Activated CD4-positive, alpha-beta T cell treated with anti-CD3 and anti-CD28 coated beads for 1 hour (primary cell): ENCODE results near the gene MCCC1.
"Not testable (repeated sequence)": the region's sequence is repeated elsewhere in the genome, so short reads cannot be mapped to it uniquely, and the experiment has no call there.

ENCODE experiments used
- DNase-seq: peaks from one replicate; pipeline ENCODE4 v3.0.0-alpha.2; 2020

The MCCC1 gene

GRCh38 chr3:183099026-183099837 lies at the start of gene MCCC1:
TSS of gene MCCC1 (minus strand) at chr3:183099496. CDS start at chr3:183099440, 56 bp downstream.
- DNase-seq = peak; percentile 95

GRCh38 chr3:183148056-183148455 lies 48.8 kb upstream of the MCCC1 start:
- DNase-seq = no peak

DNA sequence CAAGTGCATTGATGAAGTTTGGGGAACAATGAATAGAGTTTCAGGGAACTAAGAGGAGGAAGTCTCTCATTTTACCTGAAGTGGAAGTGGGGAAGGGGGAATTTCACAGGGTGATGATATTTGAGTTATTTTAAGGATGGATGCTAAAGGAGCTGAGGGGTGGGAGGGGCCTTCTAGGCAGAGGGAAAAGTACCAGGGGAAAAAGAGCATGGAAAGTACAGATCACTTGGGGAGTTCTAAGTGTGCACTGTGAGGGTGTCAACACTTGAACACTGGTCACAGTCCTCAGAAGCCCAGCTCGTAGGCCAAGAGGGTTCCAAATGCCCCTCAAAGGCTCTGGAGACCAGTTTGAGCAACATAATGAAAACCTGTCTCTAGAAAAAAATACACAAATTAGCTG lies 45.1 kb upstream of the MCCC1 start:
- no peak for DNase-seq

DNA sequence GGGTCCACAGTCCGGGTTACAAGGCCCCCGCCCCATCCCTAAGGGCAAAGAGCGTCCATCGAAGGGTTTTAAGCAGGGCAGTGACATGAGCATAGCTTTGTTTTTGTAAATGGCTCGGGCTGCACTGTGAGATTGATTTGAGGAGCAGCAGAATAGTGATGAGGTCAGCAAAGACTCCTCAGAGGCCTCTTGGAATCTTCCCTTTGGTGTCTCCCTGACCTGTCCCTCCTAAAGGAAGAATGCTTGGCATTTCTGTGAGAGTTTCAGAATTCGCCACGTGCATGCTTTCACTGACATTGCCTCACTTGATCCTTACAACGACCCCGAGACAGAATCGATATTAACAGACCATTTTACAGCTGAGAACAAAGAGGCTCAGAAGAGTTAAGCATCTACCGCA lies 42.9 kb upstream of the MCCC1 start:
- no peak for DNase-seq

GRCh38 chr3:183134844-183135243 lies 35.5 kb upstream of the MCCC1 start:
- no peak for DNase-seq

DNA sequence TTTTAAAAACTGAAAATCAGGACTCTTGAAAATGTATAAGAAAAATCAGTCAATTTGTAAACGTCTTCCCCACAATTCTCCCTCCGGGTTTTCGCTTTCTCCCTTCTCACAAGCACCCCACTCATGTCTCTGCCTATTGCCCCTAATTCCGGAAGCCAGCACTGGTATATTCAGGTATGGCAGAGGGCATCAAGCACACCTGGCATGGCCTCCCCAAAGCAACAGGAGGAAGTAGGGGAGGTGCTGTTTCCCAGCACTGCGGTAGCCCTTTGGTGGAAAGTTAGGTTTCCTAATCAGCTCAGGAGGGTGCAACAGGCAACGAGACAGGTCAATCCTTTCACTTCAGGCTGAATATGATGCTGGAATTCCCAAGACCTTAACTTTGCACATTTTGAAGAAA lies 33.1 kb upstream of the MCCC1 start:
- DNase-seq = no peak

DNA sequence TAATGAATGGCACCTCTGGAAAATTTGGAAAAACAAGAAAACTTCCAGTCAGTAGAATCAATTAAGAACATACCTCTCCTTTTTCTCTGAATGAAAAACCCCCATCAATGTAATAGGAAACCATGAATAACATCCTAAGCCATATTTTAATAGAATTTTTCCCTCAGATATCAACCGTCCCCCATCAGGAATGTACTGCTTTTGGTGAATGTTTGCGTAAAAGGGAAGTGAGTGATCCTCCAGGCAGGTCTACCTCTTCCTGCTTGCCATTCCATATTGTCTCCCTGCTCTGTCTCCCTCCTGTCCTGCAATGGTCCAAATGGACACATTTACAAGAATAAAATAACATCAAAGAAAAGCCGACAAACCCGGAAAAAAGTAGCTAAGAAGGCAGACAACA lies 32.4 kb upstream of the MCCC1 start:
- no peak for DNase-seq

- DNase-seq = no peak
Observed at GRCh38 chr3:183131186-183131725, 32.0 kb upstream of the MCCC1 start.

- no peak for DNase-seq
Observed at GRCh38 chr3:183129243-183129642, 29.9 kb upstream of the MCCC1 start.

DNA sequence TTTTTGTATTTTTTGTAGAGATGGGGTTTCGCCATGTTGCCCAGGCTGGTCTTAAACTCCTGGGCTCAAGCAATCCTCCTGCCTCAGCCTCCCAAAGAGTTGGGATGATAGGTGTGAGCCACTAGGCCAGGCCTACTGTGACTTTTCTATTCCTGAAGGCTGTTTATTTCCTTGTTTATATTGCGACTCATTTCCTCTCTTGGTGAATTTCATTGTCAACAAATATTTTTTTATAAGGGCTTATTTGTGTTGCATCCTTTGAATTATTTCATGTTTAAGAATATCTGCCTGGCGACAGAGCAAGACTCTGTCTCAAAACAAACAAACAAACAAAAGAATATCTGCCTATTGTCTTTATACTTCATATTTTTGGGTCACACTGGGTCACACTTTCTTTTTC lies 29.4 kb upstream of the MCCC1 start:
- no peak for DNase-seq

GRCh38 chr3:183123891-183124290 lies 24.6 kb upstream of the MCCC1 start:
- DNase-seq = no peak

GRCh38 chr3:183122257-183122932 lies 23.1 kb upstream of the MCCC1 start:
- DNase-seq = no peak

- DNase-seq = no peak
Observed at GRCh38 chr3:183120538-183121215, 21.4 kb upstream of the MCCC1 start.

- no peak for DNase-seq
Observed at GRCh38 chr3:183117056-183117455, 17.8 kb upstream of the MCCC1 start.

DNA sequence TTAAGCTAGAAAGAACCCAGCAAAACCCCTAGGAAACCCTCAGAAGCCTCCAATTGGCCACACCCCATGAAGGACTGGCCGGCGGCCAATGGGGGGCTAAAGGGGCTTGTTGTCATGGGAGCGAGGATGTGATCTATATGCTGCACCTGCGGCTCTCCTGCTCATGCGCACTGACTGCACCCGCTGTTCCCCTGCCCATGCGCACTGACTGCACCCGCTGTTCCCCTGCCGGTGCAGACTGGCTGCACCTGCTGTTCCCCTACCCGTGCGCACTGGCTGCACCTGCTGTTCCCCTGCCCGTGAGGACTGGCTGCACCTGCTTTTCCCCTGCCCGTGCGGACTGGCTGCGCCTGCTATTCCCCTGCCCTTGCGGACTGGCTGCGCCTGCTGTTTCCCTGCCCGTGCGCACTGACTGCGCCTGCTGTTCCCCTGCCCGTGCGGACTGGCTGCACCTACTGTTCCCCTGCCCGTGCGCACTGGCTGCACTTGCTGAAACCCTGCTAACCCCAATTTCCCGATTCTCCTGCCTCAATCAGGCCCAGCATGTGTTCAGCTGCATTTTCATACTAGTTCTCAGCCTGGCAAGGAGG lies 16.8 kb upstream of the MCCC1 start:
- peak; percentile 23 for DNase-seq

DNA sequence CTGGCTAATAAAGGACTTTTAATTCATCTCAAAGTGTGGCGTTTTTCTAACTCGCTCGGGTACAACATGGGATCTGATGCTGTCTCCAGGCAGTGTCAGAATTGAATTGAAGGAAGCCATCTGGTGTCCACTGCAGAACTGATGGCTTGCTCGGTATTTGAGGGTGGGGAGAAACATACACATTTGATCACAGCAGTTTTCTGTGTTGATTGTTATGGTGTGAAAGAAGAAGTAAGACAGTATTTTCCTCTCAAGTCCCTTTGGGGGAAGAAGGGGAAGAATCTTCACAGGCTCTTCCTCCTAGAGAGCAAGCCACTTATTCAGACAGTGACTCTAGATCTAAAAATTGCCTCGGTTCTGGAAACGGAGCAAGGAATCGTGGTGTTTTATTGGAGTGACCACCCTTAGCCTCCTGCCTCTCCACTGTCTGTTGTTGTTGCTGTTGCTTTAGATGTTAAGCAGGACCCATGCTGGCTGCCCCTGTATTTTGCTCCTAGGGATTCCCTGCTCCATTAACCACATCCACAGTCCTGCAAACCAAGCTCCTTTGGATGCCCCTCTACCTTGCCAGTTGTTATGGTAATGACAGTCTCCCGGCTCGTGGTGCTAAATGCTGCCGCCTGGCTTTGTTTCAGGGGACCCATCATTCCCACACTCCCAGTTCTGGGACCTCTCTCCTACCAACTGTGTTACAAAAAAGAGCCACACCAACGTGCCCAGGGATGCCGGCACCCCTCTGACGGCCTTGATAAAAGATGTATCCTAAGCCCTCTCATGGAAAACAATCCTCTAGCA lies 15.3 kb upstream of the MCCC1 start:
- no peak for DNase-seq

DNA sequence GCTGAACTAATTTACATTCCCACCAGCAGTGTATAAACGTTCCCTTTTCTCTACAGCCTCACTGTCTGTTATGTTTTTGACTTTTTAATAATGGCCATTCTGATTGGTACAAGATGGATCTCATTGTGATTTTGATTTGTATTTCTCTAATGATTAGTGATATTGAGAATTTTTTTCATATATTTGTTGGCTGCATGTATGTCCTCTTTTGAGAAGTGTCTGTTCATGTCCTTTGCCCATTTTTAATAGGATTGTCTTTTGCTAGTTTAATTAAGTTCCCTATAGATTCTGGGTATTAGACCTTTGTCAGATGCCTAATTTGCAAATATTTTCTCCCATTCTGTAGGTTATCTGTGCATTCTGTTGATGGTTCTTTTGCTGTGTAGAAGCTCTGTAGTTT lies 10.6 kb upstream of the MCCC1 start:
- DNase-seq = not testable (repeated sequence)

DNA sequence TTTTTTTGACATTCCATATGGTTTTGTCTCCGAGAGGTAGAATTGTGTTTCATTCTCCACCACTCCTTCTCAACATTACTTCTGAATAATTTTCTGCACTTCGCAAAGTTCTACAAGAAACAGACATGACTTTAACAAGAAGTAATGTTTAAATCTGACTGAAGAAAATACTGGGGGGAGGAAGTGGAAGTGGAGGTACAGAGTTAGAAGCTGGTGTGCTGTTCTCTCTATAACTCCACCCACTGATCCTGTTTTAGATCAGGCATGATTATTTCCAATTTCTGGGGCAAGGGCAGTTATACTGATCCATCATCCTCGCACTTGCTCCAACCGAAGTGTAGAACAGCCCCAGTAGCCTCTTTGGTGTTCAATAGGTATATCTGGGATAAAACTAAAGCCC lies 9.2 kb upstream of the MCCC1 start:
- DNase-seq = no peak

- DNase-seq = no peak
Observed at GRCh38 chr3:183108001-183108449, 8.7 kb upstream of the MCCC1 start.

- DNase-seq = not testable (repeated sequence)
Observed at GRCh38 chr3:183107372-183107771, 8.1 kb upstream of the MCCC1 start.

DNA sequence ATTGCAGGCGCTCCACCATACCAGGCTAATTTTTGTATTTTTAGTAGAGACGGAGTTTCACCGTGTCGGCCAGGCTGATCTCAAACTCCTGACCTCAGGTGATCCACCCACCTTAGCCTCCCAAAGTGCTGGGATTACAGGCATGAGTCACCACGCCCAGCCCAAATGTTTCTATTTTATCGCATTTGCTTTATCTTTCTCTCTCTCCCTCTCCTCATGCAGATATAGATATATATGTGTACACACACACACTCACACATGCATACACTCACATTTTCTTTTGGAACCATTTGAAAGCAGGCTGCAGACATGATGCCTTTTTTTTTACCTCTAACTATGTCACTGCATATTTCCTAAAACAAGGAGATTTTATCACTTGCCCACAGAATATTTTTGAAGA lies 7.3 kb upstream of the MCCC1 start:
- DNase-seq = no peak

- not testable (repeated sequence) for DNase-seq
Observed at GRCh38 chr3:183103950-183104349, 4.7 kb upstream of the MCCC1 start.
